HEK293T (cell line): ENCODE measurements around the gene GMPR2.
"Not testable (repeated sequence)": the region's sequence is repeated elsewhere in the genome, so short reads cannot be mapped to it uniquely, and the experiment has no call there.

Source experiments
- BHLHE40 ChIP-seq: fragments of 450-650 bp; IDR thresholded peaks from 2 replicates; pipeline ENCODE4 v1.6.1; 2016; ENCODE audit warnings: mild to moderate bottlenecking, moderate library complexity, borderline replicate concordance
- CTBP1 ChIP-seq: fragments of 450-650 bp; IDR thresholded peaks from 2 replicates; pipeline ENCODE4 v1.6.1; 2016; ENCODE audit warnings: borderline replicate concordance
- ELF4 ChIP-seq: fragments of 450-650 bp; IDR thresholded peaks from 2 replicates; pipeline ENCODE4 v1.6.1; 2017; ENCODE audit warnings: antibody characterized with exemption
- FOXK2 ChIP-seq: fragments of 450-650 bp; IDR thresholded peaks from 2 replicates; pipeline ENCODE4 v1.6.1; 2016; ENCODE audit warnings: mild to moderate bottlenecking
- PKNOX1 ChIP-seq: fragments of 450-650 bp; IDR thresholded peaks from 2 replicates; pipeline ENCODE4 v1.6.1; 2016
- SP1 ChIP-seq: fragments of 450-650 bp; IDR thresholded peaks from 2 replicates; pipeline ENCODE4 v1.6.1; 2017
- TARDBP ChIP-seq: fragments of 450-650 bp; IDR thresholded peaks from 2 replicates; pipeline ENCODE4 v1.6.1; 2016

DNA sequence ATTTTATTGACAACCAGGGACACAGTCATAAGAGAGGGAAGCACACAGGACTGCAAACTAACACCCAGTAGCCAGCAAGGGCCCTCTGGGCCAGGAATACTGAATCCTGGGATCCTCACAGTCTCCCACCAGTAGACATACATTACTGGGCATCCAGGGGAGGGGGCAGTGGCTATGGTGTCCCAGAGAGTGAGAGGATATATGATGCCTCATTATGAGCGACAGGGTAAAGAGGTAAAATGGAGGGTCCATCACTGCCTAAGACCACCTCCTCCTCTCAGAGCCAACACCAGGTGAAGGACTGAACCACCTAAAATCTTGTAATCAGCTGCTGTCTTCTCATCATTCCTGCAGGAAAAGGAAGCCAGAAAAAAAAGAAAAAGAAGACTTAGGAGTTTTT, 15.9 kb upstream of the GMPR2 start:
- TF ChIP-seq FOXK2, BHLHE40, CTBP1, ELF4, PKNOX1, SP1, TARDBP: not testable (repeated sequence)
